ENCODE results near the gene CPA2. TPM values are rescaled to one million over a fixed set of nuclear protein-coding genes. Genes with fewer than 3 reads are reported as not detected.

Gene CPA2
- total RNA-seq, 1 donor, result not detected

DNA sequence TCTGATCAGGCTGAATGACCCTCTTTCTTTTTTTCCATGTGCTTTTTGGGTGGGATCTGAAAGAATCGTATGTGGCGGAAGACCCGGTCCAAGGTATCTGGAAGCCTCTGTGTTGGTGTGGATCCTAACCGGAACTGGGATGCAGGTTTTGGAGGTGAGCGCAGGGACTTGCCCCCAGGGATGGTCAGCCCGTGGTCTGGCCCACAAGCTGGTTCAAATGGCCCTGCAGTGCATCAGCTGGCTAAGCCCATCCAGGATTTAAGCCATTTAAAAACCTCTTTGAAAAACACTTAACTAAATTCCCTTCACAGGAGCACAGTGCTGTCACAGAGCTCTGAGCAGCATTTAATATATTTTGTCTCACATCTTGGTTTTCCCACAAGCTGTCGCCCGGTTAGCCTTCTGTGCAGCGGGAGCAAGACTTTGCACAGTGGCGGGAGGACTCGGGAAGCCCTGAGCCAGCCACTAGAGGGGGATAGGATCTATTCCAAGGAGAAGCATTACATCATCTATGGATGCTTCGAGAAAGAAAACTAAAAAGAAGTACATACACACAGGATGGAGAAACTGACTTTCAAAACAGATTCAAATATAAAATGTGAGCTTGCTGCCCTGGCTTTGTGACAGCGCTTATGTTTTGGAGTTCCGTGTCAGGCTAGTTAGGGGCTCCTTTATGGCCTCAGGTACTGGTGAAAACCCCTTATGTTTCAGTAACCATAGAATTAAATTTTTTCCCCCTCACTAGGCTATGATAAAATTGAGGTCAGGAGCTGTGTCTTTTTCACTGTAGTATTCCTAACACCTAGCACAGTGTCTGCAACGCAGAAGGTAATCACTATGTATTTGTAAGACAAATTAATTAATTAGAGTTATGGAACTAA, 11.3 kb downstream of the CPA2 start:
- H3K4me2 ChIP-seq (ENCODE audit: insufficient read depth, low read length), result peak overlapping the region; percentile 23
- no peaks in the 10 kb centered on the region for H4K20me1 ChIP-seq (ENCODE audit: insufficient read depth, low read length)
- no peaks in the 10 kb centered on the region for H3K27me3 ChIP-seq (ENCODE audit: insufficient read depth, low read length)
- H3K79me2 ChIP-seq (ENCODE audit: insufficient read depth, low read length), result no peaks in the 10 kb centered on the region
- H3K27ac ChIP-seq (ENCODE audit: low read depth, low read length), result peak overlapping the region; percentile 31
- no peaks in the 10 kb centered on the region for H3K9me3 ChIP-seq (ENCODE audit: low read depth, low read length)
- TF ChIP-seq, protein P1, sequence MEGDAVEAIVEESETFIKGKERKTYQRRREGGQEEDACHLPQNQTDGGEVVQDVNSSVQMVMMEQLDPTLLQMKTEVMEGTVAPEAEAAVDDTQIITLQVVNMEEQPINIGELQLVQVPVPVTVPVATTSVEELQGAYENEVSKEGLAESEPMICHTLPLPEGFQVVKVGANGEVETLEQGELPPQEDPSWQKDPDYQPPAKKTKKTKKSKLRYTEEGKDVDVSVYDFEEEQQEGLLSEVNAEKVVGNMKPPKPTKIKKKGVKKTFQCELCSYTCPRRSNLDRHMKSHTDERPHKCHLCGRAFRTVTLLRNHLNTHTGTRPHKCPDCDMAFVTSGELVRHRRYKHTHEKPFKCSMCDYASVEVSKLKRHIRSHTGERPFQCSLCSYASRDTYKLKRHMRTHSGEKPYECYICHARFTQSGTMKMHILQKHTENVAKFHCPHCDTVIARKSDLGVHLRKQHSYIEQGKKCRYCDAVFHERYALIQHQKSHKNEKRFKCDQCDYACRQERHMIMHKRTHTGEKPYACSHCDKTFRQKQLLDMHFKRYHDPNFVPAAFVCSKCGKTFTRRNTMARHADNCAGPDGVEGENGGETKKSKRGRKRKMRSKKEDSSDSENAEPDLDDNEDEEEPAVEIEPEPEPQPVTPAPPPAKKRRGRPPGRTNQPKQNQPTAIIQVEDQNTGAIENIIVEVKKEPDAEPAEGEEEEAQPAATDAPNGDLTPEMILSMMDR (IDR thresholded peaks at IDR 0.05; ENCODE audit: extremely low read depth, low read depth, low read length), result peak; percentile 72
- H2AFZ ChIP-seq (ENCODE audit: low read length), result peak overlapping the region; percentile 39
- H3K36me3 ChIP-seq (ENCODE audit: insufficient read depth, low read length), result no peaks in the 10 kb centered on the region
- DNase-seq (ENCODE audit: insufficient read length, low spot score, missing footprints), result no peak
- no peak overlapping the region for H3K4me3 ChIP-seq (ENCODE audit: insufficient read depth, low read length)
- H3K4me1 ChIP-seq (ENCODE audit: insufficient read depth, low read length), result peaks cover 58% of the 10 kb centered on the region

DNA sequence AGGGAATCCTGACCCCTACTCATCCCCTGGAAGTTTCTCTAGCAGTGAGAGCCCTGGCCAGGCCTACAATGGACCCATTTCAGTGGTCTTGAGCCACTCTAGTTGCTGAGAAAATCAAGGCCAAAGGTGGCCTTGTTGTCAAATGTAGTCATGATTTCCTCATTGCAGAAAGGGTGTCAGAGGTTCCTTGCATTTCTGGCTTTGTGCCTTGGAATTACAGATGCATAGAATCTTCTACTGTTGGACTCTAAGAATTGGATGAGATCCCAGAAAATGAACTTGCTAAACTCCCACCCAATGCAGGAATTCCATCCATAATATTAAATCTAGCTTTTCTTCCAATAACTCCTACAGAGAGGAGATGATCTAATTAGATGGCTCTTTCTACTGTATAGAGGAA, 12.2 kb downstream of the CPA2 start:
- H2AFZ ChIP-seq (ENCODE audit: low read length), result no peak overlapping the region
- H3K4me3 ChIP-seq (ENCODE audit: insufficient read depth, low read length), result no peak overlapping the region
- peak overlapping the region; percentile 31 for H3K27ac ChIP-seq (ENCODE audit: low read depth, low read length)
- TF ChIP-seq, protein P1 (IDR thresholded peaks at IDR 0.05; ENCODE audit: extremely low read depth, low read depth, low read length), result no peak
- no peaks in the 10 kb centered on the region for H3K27me3 ChIP-seq (ENCODE audit: insufficient read depth, low read length)
- no peaks in the 10 kb centered on the region for H3K36me3 ChIP-seq (ENCODE audit: insufficient read depth, low read length)
- no peak for DNase-seq (ENCODE audit: insufficient read length, low spot score, missing footprints)
- no peaks in the 10 kb centered on the region for H3K9me3 ChIP-seq (ENCODE audit: low read depth, low read length)
- peaks cover 52% of the 10 kb centered on the region for H3K4me1 ChIP-seq (ENCODE audit: insufficient read depth, low read length)
- no peaks in the 10 kb centered on the region for H4K20me1 ChIP-seq (ENCODE audit: insufficient read depth, low read length)
- no peaks in the 10 kb centered on the region for H3K79me2 ChIP-seq (ENCODE audit: insufficient read depth, low read length)
- no peak overlapping the region for H3K4me2 ChIP-seq (ENCODE audit: insufficient read depth, low read length)

DNA sequence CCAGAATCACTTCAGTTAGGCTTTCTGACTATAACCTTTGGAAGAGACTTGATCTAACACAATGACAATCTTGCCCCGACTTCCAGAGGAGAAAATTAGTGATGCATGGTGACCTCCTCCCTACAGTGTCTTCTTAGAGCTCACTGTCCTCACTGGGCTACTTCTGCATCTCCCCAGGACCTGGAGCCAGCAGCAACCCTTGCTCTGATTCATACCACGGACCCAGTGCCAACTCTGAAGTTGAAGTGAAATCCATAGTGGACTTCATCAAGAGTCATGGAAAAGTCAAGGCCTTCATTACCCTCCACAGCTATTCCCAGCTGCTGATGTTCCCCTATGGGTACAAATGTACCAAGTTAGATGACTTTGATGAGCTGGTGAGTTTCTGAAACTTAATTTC, 12.6 kb downstream of the CPA2 start:
- no peak overlapping the region for H3K4me2 ChIP-seq (ENCODE audit: insufficient read depth, low read length)
- H3K79me2 ChIP-seq (ENCODE audit: insufficient read depth, low read length), result no peaks in the 10 kb centered on the region
- H3K9me3 ChIP-seq (ENCODE audit: low read depth, low read length), result no peaks in the 10 kb centered on the region
- TF ChIP-seq, protein P1 (IDR thresholded peaks at IDR 0.05; ENCODE audit: extremely low read depth, low read depth, low read length), result no peak
- no peaks in the 10 kb centered on the region for H3K27me3 ChIP-seq (ENCODE audit: insufficient read depth, low read length)
- no peaks in the 10 kb centered on the region for H3K36me3 ChIP-seq (ENCODE audit: insufficient read depth, low read length)
- H3K27ac ChIP-seq (ENCODE audit: low read depth, low read length), result peak overlapping the region; percentile 11
- no peaks in the 10 kb centered on the region for H4K20me1 ChIP-seq (ENCODE audit: insufficient read depth, low read length)
- H3K4me1 ChIP-seq (ENCODE audit: insufficient read depth, low read length), result peaks cover 48% of the 10 kb centered on the region
- DNase-seq (ENCODE audit: insufficient read length, low spot score, missing footprints), result no peak
- H3K4me3 ChIP-seq (ENCODE audit: insufficient read depth, low read length), result no peak overlapping the region
- H2AFZ ChIP-seq (ENCODE audit: low read length), result no peak overlapping the region

DNA sequence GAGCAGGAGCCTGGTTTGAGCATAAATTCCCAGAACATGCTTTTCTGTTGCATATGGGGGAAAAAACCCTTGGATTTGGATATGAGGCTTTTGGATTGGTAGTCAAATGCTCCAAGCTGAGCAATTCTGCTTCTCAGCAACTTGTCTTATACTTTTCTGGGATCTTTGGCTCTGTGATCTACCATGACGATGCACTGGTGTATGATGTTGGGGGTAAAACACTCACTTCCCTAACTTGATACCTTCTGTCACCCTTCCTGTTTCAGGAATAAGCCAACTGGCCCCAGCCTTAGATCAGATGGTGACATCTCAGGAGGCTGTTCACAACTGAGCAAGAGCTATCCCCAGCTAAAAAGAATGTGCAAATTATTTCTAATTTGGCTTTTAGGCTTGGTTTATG, 13.2 kb downstream of the CPA2 start:
- Histone ChIP-seq H3K4me3 (ENCODE audit: insufficient read depth, low read length) (no peak overlapping the region), H3K79me2 (ENCODE audit: insufficient read depth, low read length) (no peaks in the 10 kb centered on the region), H3K4me2 (ENCODE audit: insufficient read depth, low read length) (no peak overlapping the region), H3K4me1 (ENCODE audit: insufficient read depth, low read length) (peaks cover 47% of the 10 kb centered on the region), H3K36me3 (ENCODE audit: insufficient read depth, low read length) (no peaks in the 10 kb centered on the region), H3K9me3 (ENCODE audit: low read depth, low read length) (no peaks in the 10 kb centered on the region), H2AFZ (ENCODE audit: low read length) (no peak overlapping the region), H4K20me1 (ENCODE audit: insufficient read depth, low read length) (no peaks in the 10 kb centered on the region), H3K27ac (ENCODE audit: low read depth, low read length) (no peak overlapping the region), H3K27me3 (ENCODE audit: insufficient read depth, low read length) (no peaks in the 10 kb centered on the region)
- DNase-seq (ENCODE audit: insufficient read length, low spot score, missing footprints), result no peak
- TF ChIP-seq, protein P1 (IDR thresholded peaks at IDR 0.05; ENCODE audit: extremely low read depth, low read depth, low read length), result no peak
